ENCODE results near the gene NACC1. TPM values are rescaled to one million over a fixed set of nuclear protein-coding genes. Genes with fewer than 3 reads are reported as not detected.

NACC1 gene
- total and polyA plus RNA-seq, 3 donors from 2014 or later = 38.2 to 102 (median 75.9) TPM

- Histone ChIP-seq H3K4me3 (no peak overlapping the region), H3K27ac (peak overlapping the region in 1 of 2 donors; percentile 50), H3K4me1 (peaks cover 26% of the 10 kb centered on the region), H3K9me3 (no peaks in the 10 kb centered on the region), H3K27me3 (no peaks in the 10 kb centered on the region), H3K36me3 (ENCODE audit: low read depth, missing control alignments) (no peaks in the 10 kb centered on the region)
- 57 to 70% methylated on average over 7 to 14 of the region's 14 CpGs for WGBS, 2 donors
- no peak for TF ChIP-seq POLR2A (IDR thresholded peaks at IDR 0.05)
- peak in 1 of 3 experiments; percentile 18 for TF ChIP-seq CTCF (IDR thresholded peaks at IDR 0.05)
- DNase-seq = peak; percentile 73
- intact Hi-C loops (cut with DNase I; ENCODE audit: low total_unique reads) = no loop called here
Observed at GRCh38 chr19:13082192-13083007, 35.7 kb upstream of the NACC1 start.

- Histone ChIP-seq H3K4me1 (peaks cover 20% of the 10 kb centered on the region), H3K9me3 (no peaks in the 10 kb centered on the region), H3K4me3 (no peak overlapping the region), H3K27ac (peak overlapping the region in 1 of 2 donors; percentile 50), H3K36me3 (ENCODE audit: low read depth, missing control alignments) (no peaks in the 10 kb centered on the region), H3K27me3 (no peaks in the 10 kb centered on the region)
- intact Hi-C loops (cut with DNase I; ENCODE audit: low total_unique reads) = no loop called here
- WGBS, 2 donors = 70 to 81% methylated on average over 6 to 7 of the region's 7 CpGs
- TF ChIP-seq CTCF (IDR thresholded peaks at IDR 0.05) (no peak), POLR2A (IDR thresholded peaks at IDR 0.05) (no peak)
- DNase-seq = no peak
Observed at GRCh38 chr19:13083008-13083404, 35.1 kb upstream of the NACC1 start.

GRCh38 chr19:13083627-13084026 is 34.4 kb upstream of the NACC1 start:
- DNase-seq = no peak
- H3K4me1 ChIP-seq = peaks cover 13% of the 10 kb centered on the region
- no peaks in the 10 kb centered on the region for H3K27me3 ChIP-seq
- no peak overlapping the region for H3K27ac ChIP-seq
- H3K9me3 ChIP-seq = no peaks in the 10 kb centered on the region
- no peaks in the 10 kb centered on the region for H3K36me3 ChIP-seq (ENCODE audit: low read depth, missing control alignments)
- TF ChIP-seq CTCF (IDR thresholded peaks at IDR 0.05) (no peak), POLR2A (IDR thresholded peaks at IDR 0.05) (no peak)
- WGBS, 2 donors = 84 to 88% methylated on average over 9 of the region's 9 CpGs
- H3K4me3 ChIP-seq = no peak overlapping the region
- intact Hi-C loops (cut with DNase I; ENCODE audit: low total_unique reads) = no loop called here

GRCh38 chr19:13085666-13086065 is 32.4 kb upstream of the NACC1 start:
- intact Hi-C loops (cut with DNase I; ENCODE audit: low total_unique reads) = no loop called here
- Histone ChIP-seq H3K36me3 (ENCODE audit: low read depth, missing control alignments) (no peaks in the 10 kb centered on the region), H3K4me3 (no peak overlapping the region), H3K27me3 (no peaks in the 10 kb centered on the region), H3K27ac (peak overlapping the region in 1 of 2 donors; percentile 25), H3K9me3 (no peaks in the 10 kb centered on the region), H3K4me1 (peaks cover 9% of the 10 kb centered on the region)
- WGBS, 2 donors = 38 to 44% methylated on average over 7 of the region's 7 CpGs
- no peak for DNase-seq
- TF ChIP-seq POLR2A (IDR thresholded peaks at IDR 0.05) (no peak), CTCF (IDR thresholded peaks at IDR 0.05) (no peak)

- H3K36me3 ChIP-seq (ENCODE audit: low read depth, missing control alignments) = no peaks in the 10 kb centered on the region
- no peak overlapping the region for H3K27ac ChIP-seq
- TF ChIP-seq CTCF (IDR thresholded peaks at IDR 0.05) = no peak
- no peak for TF ChIP-seq POLR2A (IDR thresholded peaks at IDR 0.05)
- H3K4me3 ChIP-seq = no peak overlapping the region
- intact Hi-C loops (cut with DNase I; ENCODE audit: low total_unique reads) = no loop called here
- H3K4me1 ChIP-seq = peaks cover 13% of the 10 kb centered on the region
- H3K27me3 ChIP-seq = no peaks in the 10 kb centered on the region
- 75 to 81% methylated on average over 2 of the region's 2 CpGs for WGBS, 2 donors
- no peak for DNase-seq
- no peaks in the 10 kb centered on the region for H3K9me3 ChIP-seq
Observed at GRCh38 chr19:13086341-13086740, 31.7 kb upstream of the NACC1 start.

Measured in testis (tissue), 3 donors.